Suprapubic skin (tissue), 3 donors: ENCODE results near the gene VPS9D1.

Experiments used
- CTCF ChIP-seq, 2 donors: fragments of 200-600 bp in 1 of 2; fragments of 450-650 bp in 1 of 2; sonication (generic) in 1 of 2; IDR thresholded peaks; one replicate each; pipeline ENCODE4 v1.5.1; 2016 to 2019; ENCODE audit warnings: antibody characterized with exemption in 2 of 2, mild to moderate bottlenecking in 1 of 2, moderate library complexity in 1 of 2
- EP300 ChIP-seq: sonication (generic); formaldehyde crosslinking; IDR thresholded peaks from one replicate; pipeline ENCODE4 v1.6.1; 2017; ENCODE audit warnings: antibody characterized with exemption
- POLR2A ChIP-seq, 2 donors: fragments of 450-650 bp; IDR thresholded peaks; one replicate each; pipeline ENCODE4 v1.6.1; 2017; ENCODE audit warnings: antibody characterized with exemption in 2 of 2, mild to moderate bottlenecking in 2 of 2, moderate library complexity in 2 of 2

GRCh38 chr16:89660146-89660545, 60.6 kb downstream of the VPS9D1 start:
- TF ChIP-seq CTCF (IDR thresholded peaks at IDR 0.05) (no peak), POLR2A (IDR thresholded peaks at IDR 0.05) (no peak), EP300 (no peak)
